ENCODE results near the gene PUS3. TPM values are rescaled to one million over a fixed set of nuclear protein-coding genes. Genes with fewer than 3 reads are reported as not detected.
A peak's percentile ranks its signal among the peaks of the same experiment; 100 is the strongest.

PUS3 gene
- polyA plus RNA-seq, 4 donors = 15.7 to 21.0 (median 17.7) TPM

DNA sequence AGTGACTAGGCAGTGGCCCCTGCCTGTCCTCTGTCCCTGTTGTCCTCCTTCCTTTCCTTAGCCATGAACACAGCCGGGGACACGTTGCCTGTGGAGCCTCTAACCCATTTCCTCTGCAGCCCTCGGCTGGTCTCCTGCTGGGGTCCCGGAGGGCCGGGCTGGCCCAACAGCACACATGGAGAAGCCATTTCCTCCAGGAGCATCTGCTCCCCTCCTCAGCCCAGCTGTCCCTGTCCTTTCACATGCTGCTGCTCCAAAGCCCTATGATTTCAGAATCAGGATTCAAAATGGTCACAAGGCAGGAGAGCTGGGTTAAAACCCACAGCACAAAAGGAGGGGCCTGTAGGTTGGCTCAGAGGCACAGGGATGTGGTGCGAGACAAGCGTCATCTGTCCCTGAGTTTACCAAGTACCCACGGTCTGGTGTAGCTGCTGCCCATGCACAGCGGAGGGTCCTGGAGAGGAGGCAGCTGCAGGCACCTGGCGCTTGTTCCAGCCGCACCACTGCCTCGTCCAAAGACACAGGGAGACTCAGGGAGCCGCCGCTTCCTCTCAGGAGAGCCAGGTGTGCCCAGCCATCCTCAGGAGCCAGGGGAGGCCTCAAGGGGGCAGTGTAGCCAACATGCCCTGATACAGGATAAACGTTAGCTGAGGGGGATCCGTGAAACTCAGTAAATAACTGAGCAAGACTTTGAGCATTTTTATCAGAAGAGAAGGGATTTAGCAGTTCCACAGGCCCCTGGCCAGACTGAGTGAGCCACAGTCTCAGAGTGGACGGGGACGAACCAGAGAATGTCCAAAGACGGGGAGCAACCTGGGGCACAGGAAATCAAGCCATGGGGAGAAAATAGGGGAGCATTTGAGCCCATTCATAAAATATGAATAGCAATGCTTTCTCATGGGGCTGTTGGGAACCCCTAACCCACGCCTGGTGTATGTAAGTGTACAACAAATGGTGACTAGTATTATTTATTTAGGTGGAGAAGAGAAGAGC is 38.9 kb upstream of the PUS3 start:
- peak in 2 of 4 donors; percentile 22 to 37 for DNase-seq (ENCODE audit: low read depth in 4 of 4, low spot score in 3 of 4)

DNA sequence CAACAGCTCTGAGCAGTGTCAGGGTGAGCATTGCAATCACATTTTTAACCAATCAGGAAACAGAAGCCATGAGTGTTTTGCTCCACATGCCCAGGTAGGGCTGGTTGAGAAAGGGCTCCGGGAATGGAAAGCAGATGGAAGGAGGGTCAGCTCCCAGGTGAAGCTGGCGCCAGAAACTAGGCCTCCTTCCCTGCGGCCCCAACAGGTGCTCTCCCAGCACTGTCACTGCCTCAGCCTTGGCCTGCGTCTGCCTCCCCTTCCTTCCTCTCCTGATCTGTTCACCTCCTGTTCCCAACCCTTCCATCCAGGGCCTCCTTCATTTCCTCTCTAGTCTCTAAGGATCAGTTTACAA is 38.2 kb upstream of the PUS3 start:
- DNase-seq (ENCODE audit: low read depth in 4 of 4, low spot score in 3 of 4) = no peak

- DNase-seq (ENCODE audit: low read depth in 4 of 4, low spot score in 3 of 4) = no peak
These were observed 37.1 kb upstream of the PUS3 start for GRCh38 chr11:125940145-125940544.

DNA sequence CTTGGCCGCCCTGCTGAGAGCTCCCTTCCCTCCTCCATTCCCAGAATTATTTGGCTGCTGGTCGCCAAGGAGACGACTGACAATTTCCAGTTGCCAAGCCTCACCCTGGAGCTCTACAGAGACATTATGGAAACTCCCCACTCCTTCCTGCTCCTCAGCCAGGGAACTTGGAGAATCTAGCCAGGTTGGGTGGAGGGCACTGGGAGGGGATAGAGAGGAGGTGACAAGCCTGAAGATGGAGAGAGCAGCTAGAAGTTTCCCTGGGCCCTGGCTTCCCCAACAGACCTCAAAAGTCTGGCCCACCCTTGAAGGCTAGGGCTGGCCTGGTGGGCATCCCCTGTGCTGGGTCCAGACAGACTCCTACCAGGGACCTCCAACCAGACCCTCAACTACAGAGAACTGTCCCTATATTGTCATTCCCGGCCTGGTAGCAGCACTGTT is 36.1 kb upstream of the PUS3 start:
- no peak for DNase-seq (ENCODE audit: low read depth in 4 of 4, low spot score in 3 of 4)

DNA sequence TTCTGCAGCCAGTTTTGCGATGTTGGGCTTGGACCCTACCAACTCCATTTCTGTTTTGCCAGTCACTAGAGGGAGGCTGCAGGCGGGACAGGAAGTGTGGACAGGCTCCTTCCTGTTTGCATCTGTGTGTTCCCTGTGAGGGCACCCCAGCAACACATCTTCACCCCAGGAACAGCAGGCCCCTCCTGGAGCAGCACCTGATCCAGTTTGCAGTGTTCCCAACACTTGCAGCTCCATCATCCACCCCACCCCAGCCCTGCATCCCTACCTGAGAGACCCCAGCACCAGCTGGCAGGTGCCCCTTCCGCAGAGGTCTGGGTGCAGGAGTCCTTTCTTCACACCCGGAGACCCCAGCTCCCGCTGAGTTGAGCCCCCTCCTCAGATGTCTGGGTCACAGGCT is 35.4 kb upstream of the PUS3 start:
- no peak for DNase-seq (ENCODE audit: low read depth in 4 of 4, low spot score in 3 of 4)

GRCh38 chr11:125935618-125936199 is 32.7 kb upstream of the PUS3 start:
- no peak for DNase-seq (ENCODE audit: low read depth in 4 of 4, low spot score in 3 of 4)

DNA sequence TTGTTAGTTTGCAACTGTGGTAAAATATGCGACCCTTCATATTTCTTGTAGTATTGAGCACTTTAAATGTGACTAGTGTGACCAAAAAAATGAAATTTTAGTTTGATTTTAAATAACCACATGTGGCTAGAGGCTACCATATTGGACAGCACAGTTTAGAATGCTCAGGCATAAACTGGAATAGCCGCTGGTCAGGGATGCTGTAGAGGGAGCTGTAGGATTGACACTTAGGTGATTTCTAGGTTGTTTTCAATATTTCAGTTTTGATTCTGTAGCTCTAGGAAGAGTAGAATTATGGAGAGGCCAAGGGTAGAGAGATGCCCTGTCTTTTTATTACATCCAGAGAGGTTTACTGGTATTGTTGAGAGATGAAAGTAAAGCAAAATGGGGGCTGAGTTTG is 32.0 kb upstream of the PUS3 start:
- DNase-seq (ENCODE audit: low read depth in 4 of 4, low spot score in 3 of 4) = no peak

GRCh38 chr11:125934473-125934872 is 31.5 kb upstream of the PUS3 start:
- no peak for DNase-seq (ENCODE audit: low read depth in 4 of 4, low spot score in 3 of 4)

DNA sequence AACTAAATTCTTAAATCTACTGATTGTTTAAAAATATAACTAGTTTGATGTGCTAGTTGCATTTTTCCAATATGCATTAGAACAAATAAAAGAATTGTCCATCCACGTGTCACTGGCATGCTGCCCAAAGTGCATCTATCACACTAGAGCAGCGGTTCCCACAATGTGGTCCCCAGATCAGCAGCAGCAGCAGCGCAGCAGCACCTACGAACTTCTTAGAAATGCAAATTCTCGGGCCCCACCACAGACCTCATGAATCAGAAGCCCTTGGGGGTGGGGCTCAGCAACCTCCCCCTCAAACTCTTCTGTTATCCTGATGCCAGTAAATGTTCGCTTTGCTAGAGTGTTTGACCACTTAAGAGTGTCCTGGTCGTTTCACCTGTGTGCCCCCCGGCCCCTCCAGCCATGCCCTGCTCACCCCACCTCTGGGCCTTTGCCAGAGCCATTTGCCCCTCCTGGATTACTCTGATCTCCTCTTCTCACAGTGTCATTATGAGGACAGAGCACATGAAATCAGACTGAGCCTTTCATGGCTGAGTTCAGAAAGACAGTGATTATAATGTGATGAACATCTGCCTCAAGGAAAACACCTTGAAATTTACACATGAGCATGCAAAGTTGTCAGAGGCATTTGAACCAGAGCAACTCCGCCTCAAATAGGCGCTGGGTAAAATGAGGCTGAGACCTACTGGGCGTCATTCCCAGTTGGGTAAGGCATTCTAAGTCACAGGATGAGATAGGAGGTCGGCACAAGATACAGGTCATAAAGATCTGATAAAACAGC is 30.2 kb upstream of the PUS3 start:
- no peak for DNase-seq (ENCODE audit: low read depth in 4 of 4, low spot score in 3 of 4)

DNA sequence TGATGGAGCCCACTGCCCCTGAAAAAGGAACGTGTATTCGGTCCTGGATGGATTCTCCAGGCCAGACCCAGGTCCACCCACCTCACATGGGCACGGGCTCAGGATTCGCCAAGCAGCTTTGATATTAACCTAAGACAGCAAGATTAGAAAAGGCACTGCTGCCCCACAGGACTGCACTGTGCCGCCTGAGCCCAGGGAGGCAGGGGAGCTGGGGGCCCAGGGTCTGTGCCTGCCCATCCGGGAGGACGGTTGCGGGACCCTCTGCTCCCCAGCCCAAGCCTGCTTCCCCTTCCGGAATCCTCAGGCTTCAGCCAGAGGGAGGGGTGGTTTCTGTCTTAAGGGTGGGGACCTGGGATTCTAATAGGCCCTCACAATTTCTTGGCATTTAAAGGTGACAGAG is 29.3 kb upstream of the PUS3 start:
- no peak for DNase-seq (ENCODE audit: low read depth in 4 of 4, low spot score in 3 of 4)

- no peak for DNase-seq (ENCODE audit: low read depth in 4 of 4, low spot score in 3 of 4)
These were observed 28.7 kb upstream of the PUS3 start for GRCh38 chr11:125931668-125932067.

DNA sequence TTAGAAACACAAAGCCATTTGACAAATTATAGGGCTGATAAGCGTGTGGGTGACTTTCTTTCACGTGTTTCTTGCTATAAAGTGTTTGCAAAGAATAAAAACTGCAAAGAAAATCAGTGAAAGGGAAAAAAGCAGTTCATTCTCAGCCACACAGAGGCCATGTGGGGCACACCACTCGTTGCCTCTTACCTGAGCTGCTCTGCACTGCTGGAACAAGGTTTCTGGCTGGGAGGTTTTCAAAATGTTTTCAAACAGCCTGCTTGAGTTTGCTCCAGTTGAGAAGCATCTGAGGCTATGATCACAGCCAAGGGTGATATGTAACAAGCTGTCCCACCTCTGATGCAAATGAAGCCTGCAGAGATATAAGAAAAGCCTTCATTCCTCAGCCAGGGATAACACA is 28.1 kb upstream of the PUS3 start:
- no peak for DNase-seq (ENCODE audit: low read depth in 4 of 4, low spot score in 3 of 4)

- no peak for DNase-seq (ENCODE audit: low read depth in 4 of 4, low spot score in 3 of 4)
These were observed 27.1 kb upstream of the PUS3 start for GRCh38 chr11:125930076-125930450.

DNA sequence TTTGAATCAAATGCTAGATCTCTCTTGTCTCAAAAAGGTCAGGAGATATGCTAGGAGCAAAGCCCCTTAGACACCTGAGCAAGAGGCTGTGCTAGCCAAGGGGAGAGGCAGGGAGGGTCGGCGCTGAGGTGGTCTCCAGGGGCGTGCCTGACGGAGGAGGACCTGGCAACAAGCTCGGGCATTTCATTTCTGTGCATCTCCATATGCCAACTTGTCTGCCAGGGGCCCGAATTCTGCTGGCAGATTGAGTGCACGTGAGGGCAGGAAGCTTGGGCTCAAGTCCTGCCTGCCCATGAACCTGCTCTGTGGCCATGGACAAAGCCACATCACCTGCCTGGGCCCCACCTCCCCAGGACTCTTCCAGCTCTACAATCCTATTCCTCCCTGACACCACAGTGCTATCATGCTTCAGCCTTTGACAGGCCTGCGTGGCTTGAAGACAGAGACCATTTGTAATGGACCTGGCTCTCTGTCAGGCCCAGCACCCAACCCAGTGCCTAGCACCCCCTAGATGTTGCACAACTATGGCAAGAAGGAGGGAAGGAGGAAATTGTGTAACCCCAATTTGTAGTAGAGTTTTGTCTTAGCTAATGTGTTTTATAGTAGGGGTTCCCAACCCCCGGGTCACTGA is 26.6 kb upstream of the PUS3 start:
- DNase-seq (ENCODE audit: low read depth in 4 of 4, low spot score in 3 of 4) = no peak

- DNase-seq (ENCODE audit: low read depth in 4 of 4, low spot score in 3 of 4) = no peak
These were observed 23.7 kb upstream of the PUS3 start for GRCh38 chr11:125926682-125927081.

- DNase-seq (ENCODE audit: low read depth in 4 of 4, low spot score in 3 of 4) = no peak
These were observed 22.8 kb upstream of the PUS3 start for GRCh38 chr11:125925804-125926203.

- DNase-seq (ENCODE audit: low read depth in 4 of 4, low spot score in 3 of 4) = no peak
These were observed 22.3 kb upstream of the PUS3 start for GRCh38 chr11:125925247-125925740.

DNA sequence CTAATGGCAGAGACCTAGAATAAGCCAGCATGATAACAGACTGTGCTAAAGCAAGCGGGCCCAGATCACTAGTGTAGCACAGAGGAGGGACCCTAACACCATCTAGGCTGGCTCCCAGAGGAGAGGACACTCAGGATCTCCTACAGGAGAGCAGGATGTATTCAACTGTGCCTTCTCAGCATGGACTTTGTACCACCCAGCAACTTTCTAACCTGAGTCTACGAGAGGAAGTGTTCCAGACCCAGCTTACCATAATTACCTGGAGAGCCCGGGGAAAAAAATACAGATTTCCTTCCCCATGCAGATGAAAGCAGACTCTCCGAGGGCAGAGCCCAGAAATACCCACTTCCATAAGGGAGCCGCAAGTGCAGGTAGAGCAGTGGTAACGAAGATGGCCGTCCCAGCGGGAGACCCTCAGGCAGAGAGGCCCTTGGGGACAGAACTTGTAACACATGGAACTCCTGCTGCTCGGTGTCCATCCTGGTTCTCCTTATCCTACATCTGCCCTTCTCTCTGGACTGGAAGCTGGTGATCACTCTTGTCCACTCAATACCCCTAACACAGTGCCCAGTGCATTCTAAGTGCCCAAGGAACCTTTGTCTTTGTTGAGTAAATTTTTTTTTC is 21.5 kb upstream of the PUS3 start:
- no peak for DNase-seq (ENCODE audit: low read depth in 4 of 4, low spot score in 3 of 4)

DNA sequence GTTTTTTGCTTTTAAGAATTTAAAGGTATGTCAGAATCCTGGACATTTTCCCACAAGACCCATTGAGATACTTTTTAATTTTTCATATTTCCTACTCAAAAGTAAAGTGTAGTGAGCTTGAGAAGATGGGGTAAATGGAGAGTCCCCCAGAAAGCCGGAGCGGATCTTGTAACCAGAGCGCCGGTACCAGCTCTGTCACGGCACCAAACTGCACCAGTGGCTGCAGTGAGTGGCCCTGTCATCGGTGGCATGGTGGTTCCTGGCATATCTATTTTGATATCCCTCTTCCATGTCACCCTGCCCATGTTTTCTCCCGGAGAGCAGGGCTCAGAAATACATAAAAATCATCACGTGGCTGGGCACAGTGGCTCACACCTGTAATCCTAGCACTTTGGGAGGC is 20.6 kb upstream of the PUS3 start:
- DNase-seq (ENCODE audit: low read depth in 4 of 4, low spot score in 3 of 4) = no peak

GRCh38 chr11:125923012-125923579 is 20.1 kb upstream of the PUS3 start:
- DNase-seq (ENCODE audit: low read depth in 4 of 4, low spot score in 3 of 4) = peak; percentile 52 to 77 (median 60)

All from right renal pelvis (tissue), 4 donors.